ENCODE results near the gene NRG4. TPM values are rescaled to one million over a fixed set of nuclear protein-coding genes. Genes with fewer than 3 reads are reported as not detected.
A peak's percentile ranks its signal among the peaks of the same experiment; 100 is the strongest.

NRG4 gene
- total RNA-seq, 6 donors from 2014 or later, result 0.54 to 4.4 (median 1.7) TPM; not detected in 2

GRCh38 chr15:75928680-75929608, 83.3 kb downstream of the NRG4 start:
- H3K9me3 ChIP-seq, result no peaks in the 10 kb centered on the region
- peaks cover 12 to 22% (median 13%) of the 10 kb centered on the region in 4 donors for H3K4me1 ChIP-seq
- no peak overlapping the region for H3K4me3 ChIP-seq
- peaks cover 0 to 36% (median 10%) of the 10 kb centered on the region in 4 donors for H3K36me3 ChIP-seq
- 78 to 80% methylated on average over 9 of the region's 9 CpGs for WGBS, 2 donors
- no peaks in the 10 kb centered on the region for H3K27me3 ChIP-seq
- ATAC-seq (ENCODE audit: low FRiP score in 2 of 2) (no peak), DNase-seq (no peak)
- H3K27ac ChIP-seq, result peak overlapping the region in 1 of 4 donors; percentile 70
- TF ChIP-seq POLR2AphosphoS5 (IDR thresholded peaks at IDR 0.05), result no peak
- TF ChIP-seq EP300 (IDR thresholded peaks at IDR 0.05), result no peak
- no peak for TF ChIP-seq POLR2A (IDR thresholded peaks at IDR 0.05)
- TF ChIP-seq CTCF (IDR thresholded peaks at IDR 0.05), result no peak

- WGBS, 2 donors, result 92 to 95% methylated on average over 4 of the region's 4 CpGs
- no peaks in the 10 kb centered on the region for H3K27me3 ChIP-seq
- H3K4me1 ChIP-seq, result peaks cover 12 to 30% (median 15%) of the 10 kb centered on the region in 4 donors
- H3K27ac ChIP-seq, result no peak overlapping the region
- DNase-seq, result no peak
- no peak for ATAC-seq (ENCODE audit: low FRiP score in 2 of 2)
- H3K4me3 ChIP-seq, result no peak overlapping the region
- TF ChIP-seq POLR2A (IDR thresholded peaks at IDR 0.05), result no peak
- TF ChIP-seq POLR2AphosphoS5 (IDR thresholded peaks at IDR 0.05), result no peak
- no peak for TF ChIP-seq CTCF (IDR thresholded peaks at IDR 0.05)
- no peak for TF ChIP-seq EP300 (IDR thresholded peaks at IDR 0.05)
- no peaks in the 10 kb centered on the region for H3K9me3 ChIP-seq
- H3K36me3 ChIP-seq, result peaks cover 0 to 23% (median 6%) of the 10 kb centered on the region in 4 donors
Measured at GRCh38 chr15:75927601-75928000, 84.6 kb downstream of the NRG4 start.

DNA sequence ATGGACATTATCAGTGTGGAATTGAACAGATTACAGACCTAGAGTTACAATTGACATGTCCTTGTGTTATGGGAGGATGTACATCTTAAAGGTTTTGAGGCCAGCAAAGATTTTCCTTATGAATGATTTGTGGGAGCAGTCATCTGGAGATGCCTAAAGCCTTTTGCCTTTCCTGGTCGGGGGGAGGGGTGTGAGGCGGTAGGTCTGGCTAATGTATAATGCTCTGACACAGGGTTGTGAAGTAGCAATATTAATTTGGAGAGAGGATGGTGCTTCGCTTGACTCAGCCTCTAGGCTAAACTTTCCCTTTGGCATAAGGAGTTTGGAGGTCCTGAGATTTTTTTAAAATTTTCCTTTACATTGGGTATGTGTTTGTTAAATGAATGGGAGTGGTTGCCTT, 85.3 kb downstream of the NRG4 start:
- no peaks in the 10 kb centered on the region for H3K27me3 ChIP-seq
- TF ChIP-seq POLR2AphosphoS5 (IDR thresholded peaks at IDR 0.05) (no peak), POLR2A (IDR thresholded peaks at IDR 0.05) (no peak), CTCF (IDR thresholded peaks at IDR 0.05) (no peak), EP300 (IDR thresholded peaks at IDR 0.05) (no peak)

DNA sequence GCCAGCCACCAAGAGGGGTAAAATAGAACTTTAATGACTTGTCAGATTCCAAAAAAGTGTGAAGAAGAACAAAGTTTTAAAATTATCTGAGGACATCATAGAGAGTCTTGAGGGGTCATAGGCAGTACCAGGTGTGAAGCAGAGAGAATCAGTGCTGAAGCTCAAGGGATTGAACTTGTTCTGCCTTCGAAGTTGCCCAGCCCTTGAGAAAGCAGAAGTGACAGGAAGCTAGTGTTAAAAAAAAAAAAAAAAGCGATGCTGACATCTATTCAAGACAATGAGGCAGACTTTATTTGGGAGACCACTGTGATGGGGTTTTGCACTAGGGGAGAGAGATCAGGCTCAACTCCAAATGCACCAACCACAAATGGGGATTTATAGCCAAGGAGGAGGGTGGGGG, 86.8 kb downstream of the NRG4 start:
- Histone ChIP-seq H3K4me1 (peaks cover 18 to 39% (median 21%) of the 10 kb centered on the region in 4 donors), H3K36me3 (peaks cover 0 to 12% (median under 1%) of the 10 kb centered on the region in 4 donors), H3K9me3 (no peaks in the 10 kb centered on the region), H3K27me3 (no peaks in the 10 kb centered on the region), H3K27ac (peak overlapping the region in 1 of 4 donors; percentile 8), H3K4me3 (no peak overlapping the region)
- 41 to 46% methylated on average over 2 of the region's 2 CpGs for WGBS, 2 donors
- TF ChIP-seq CTCF (IDR thresholded peaks at IDR 0.05), result no peak
- TF ChIP-seq EP300 (IDR thresholded peaks at IDR 0.05), result no peak
- TF ChIP-seq POLR2A (IDR thresholded peaks at IDR 0.05), result no peak
- TF ChIP-seq POLR2AphosphoS5 (IDR thresholded peaks at IDR 0.05), result no peak
- no peak for ATAC-seq (ENCODE audit: low FRiP score in 2 of 2)
- no peak for DNase-seq

More for the DNA sequence above, 85.3 kb downstream of the NRG4 start:
- Histone ChIP-seq H3K9me3 (no peaks in the 10 kb centered on the region), H3K4me3 (no peak overlapping the region), H3K27ac (no peak overlapping the region), H3K36me3 (peaks cover 0 to 16% (median 3%) of the 10 kb centered on the region in 4 donors), H3K4me1 (peaks cover 18 to 36% (median 20%) of the 10 kb centered on the region in 4 donors)
- DNase-seq (no peak), ATAC-seq (ENCODE audit: low FRiP score in 2 of 2) (no peak)
- WGBS, 2 donors, result 87 to 100% methylated on average over 3 of the region's 3 CpGs

Measured in upper lobe of left lung (tissue), 6 donors.